ENCODE measurements around the gene FEZF2.

The FEZF2 gene

GRCh38 chr3:62356356-62356755, 17.0 kb downstream of the FEZF2 start:
- no peak for DNase-seq (ENCODE audit: low spot score)
- no peak for TF ChIP-seq CTCF (IDR thresholded peaks at IDR 0.05; ENCODE audit: borderline replicate concordance, control extremely low read depth, extremely low read depth, insufficient read depth, missing control alignments)
- in situ Hi-C loops (cut with MboI; ENCODE audit: low sequenced_read_pairs, unreplicated experiment) = no loop called here

- in situ Hi-C loops (cut with MboI; ENCODE audit: low sequenced_read_pairs, unreplicated experiment) = no loop called here
Measured at GRCh38 chr3:62355703-62356102, 17.6 kb downstream of the FEZF2 start.

GRCh38 chr3:62343755-62344154, 29.6 kb downstream of the FEZF2 start:
- TF ChIP-seq CTCF (IDR thresholded peaks at IDR 0.05; ENCODE audit: borderline replicate concordance, control extremely low read depth, extremely low read depth, insufficient read depth, missing control alignments) = no peak

More at GRCh38 chr3:62355703-62356102, 17.6 kb downstream of the FEZF2 start:
- no peak for TF ChIP-seq CTCF (IDR thresholded peaks at IDR 0.05; ENCODE audit: borderline replicate concordance, control extremely low read depth, extremely low read depth, insufficient read depth, missing control alignments)
- DNase-seq (ENCODE audit: low spot score) = no peak

GRCh38 chr3:62335196-62335595, 38.2 kb downstream of the FEZF2 start:
- TF ChIP-seq CTCF (IDR thresholded peaks at IDR 0.05; ENCODE audit: borderline replicate concordance, control extremely low read depth, extremely low read depth, insufficient read depth, missing control alignments) = no peak
- DNase-seq (ENCODE audit: low spot score) = no peak
- in situ Hi-C loops (cut with MboI; ENCODE audit: low sequenced_read_pairs, unreplicated experiment) = no loop called here

More at GRCh38 chr3:62343755-62344154, 29.6 kb downstream of the FEZF2 start:
- no peak for DNase-seq (ENCODE audit: low spot score)
- in situ Hi-C loops (cut with MboI; ENCODE audit: low sequenced_read_pairs, unreplicated experiment) = no loop called here

- no peak for DNase-seq (ENCODE audit: low spot score)
- in situ Hi-C loops (cut with MboI; ENCODE audit: low sequenced_read_pairs, unreplicated experiment) = no loop called here
- TF ChIP-seq CTCF (IDR thresholded peaks at IDR 0.05; ENCODE audit: borderline replicate concordance, control extremely low read depth, extremely low read depth, insufficient read depth, missing control alignments) = peak; percentile 23
Measured at GRCh38 chr3:62332835-62333244, 40.5 kb downstream of the FEZF2 start.

- in situ Hi-C loops (cut with MboI; ENCODE audit: low sequenced_read_pairs, unreplicated experiment) = no loop called here
- TF ChIP-seq CTCF (IDR thresholded peaks at IDR 0.05; ENCODE audit: borderline replicate concordance, control extremely low read depth, extremely low read depth, insufficient read depth, missing control alignments) = no peak
Measured at GRCh38 chr3:62332017-62332416, 41.3 kb downstream of the FEZF2 start.

GRCh38 chr3:62329971-62330370, 43.4 kb downstream of the FEZF2 start:
- in situ Hi-C loops (cut with MboI; ENCODE audit: low sequenced_read_pairs, unreplicated experiment) = no loop called here
- TF ChIP-seq CTCF (IDR thresholded peaks at IDR 0.05; ENCODE audit: borderline replicate concordance, control extremely low read depth, extremely low read depth, insufficient read depth, missing control alignments) = no peak
- DNase-seq (ENCODE audit: low spot score) = no peak

More at GRCh38 chr3:62332017-62332416, 41.3 kb downstream of the FEZF2 start:
- no peak for DNase-seq (ENCODE audit: low spot score)
